Measurements from ENCODE around the gene NCLN. TPM values are rescaled to one million over a fixed set of nuclear protein-coding genes. Genes with fewer than 3 reads are reported as not detected.

Gene NCLN
- total and polyA plus RNA-seq, 9 of the 15 experiments (the other 6 are each of a cell fraction or from before 2014, with no cell fraction given), result 3.8 to 126 (median 39.6) TPM

GRCh38 chr19:3138268-3138667, 47.5 kb upstream of the NCLN start (continued):
- TF ChIP-seq, protein P1, sequence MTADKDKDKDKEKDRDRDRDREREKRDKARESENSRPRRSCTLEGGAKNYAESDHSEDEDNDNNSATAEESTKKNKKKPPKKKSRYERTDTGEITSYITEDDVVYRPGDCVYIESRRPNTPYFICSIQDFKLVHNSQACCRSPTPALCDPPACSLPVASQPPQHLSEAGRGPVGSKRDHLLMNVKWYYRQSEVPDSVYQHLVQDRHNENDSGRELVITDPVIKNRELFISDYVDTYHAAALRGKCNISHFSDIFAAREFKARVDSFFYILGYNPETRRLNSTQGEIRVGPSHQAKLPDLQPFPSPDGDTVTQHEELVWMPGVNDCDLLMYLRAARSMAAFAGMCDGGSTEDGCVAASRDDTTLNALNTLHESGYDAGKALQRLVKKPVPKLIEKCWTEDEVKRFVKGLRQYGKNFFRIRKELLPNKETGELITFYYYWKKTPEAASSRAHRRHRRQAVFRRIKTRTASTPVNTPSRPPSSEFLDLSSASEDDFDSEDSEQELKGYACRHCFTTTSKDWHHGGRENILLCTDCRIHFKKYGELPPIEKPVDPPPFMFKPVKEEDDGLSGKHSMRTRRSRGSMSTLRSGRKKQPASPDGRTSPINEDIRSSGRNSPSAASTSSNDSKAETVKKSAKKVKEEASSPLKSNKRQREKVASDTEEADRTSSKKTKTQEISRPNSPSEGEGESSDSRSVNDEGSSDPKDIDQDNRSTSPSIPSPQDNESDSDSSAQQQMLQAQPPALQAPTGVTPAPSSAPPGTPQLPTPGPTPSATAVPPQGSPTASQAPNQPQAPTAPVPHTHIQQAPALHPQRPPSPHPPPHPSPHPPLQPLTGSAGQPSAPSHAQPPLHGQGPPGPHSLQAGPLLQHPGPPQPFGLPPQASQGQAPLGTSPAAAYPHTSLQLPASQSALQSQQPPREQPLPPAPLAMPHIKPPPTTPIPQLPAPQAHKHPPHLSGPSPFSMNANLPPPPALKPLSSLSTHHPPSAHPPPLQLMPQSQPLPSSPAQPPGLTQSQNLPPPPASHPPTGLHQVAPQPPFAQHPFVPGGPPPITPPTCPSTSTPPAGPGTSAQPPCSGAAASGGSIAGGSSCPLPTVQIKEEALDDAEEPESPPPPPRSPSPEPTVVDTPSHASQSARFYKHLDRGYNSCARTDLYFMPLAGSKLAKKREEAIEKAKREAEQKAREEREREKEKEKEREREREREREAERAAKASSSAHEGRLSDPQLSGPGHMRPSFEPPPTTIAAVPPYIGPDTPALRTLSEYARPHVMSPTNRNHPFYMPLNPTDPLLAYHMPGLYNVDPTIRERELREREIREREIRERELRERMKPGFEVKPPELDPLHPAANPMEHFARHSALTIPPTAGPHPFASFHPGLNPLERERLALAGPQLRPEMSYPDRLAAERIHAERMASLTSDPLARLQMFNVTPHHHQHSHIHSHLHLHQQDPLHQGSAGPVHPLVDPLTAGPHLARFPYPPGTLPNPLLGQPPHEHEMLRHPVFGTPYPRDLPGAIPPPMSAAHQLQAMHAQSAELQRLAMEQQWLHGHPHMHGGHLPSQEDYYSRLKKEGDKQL (CRISPR knock-in tag; IDR thresholded peaks at IDR 0.05; ENCODE audit: borderline replicate concordance), result no peak
- TF ChIP-seq NR3C1 (CRISPR knock-in tag; IDR thresholded peaks at IDR 0.05) (no peak), HDGF (IDR thresholded peaks at IDR 0.05) (no peak), GATAD2B (IDR thresholded peaks at IDR 0.05; ENCODE audit: borderline replicate concordance) (no peak), ZNF644 (tag; IDR thresholded peaks at IDR 0.05; ENCODE audit: low read depth) (no peak)
- TF ChIP-seq, protein P2, sequence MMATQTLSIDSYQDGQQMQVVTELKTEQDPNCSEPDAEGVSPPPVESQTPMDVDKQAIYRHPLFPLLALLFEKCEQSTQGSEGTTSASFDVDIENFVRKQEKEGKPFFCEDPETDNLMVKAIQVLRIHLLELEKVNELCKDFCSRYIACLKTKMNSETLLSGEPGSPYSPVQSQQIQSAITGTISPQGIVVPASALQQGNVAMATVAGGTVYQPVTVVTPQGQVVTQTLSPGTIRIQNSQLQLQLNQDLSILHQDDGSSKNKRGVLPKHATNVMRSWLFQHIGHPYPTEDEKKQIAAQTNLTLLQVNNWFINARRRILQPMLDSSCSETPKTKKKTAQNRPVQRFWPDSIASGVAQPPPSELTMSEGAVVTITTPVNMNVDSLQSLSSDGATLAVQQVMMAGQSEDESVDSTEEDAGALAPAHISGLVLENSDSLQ (IDR thresholded peaks at IDR 0.05), result no peak
